Spinal cord (tissue), 10 donors: ENCODE data around the gene PNRC1. TPM values are rescaled to one million over a fixed set of nuclear protein-coding genes. Genes with fewer than 3 reads are reported as not detected.
"Not testable (repeated sequence)": the region's sequence is repeated elsewhere in the genome, so short reads cannot be mapped to it uniquely, and the experiment has no call there.

Source experiments
- DNase-seq, 6 donors: peaks; one replicate each; pipeline versions ENCODE4 v3.0.0 to v3.0.0-alpha.2; 2013 to 2015; ENCODE audit warnings: low spot score in 6 of 6, low read depth in 4 of 6
- H3K27ac ChIP-seq: one replicate; pipeline ENCODE4 v1.5.1; 2013; ENCODE audit warnings: low read depth, low read length, control low read depth
- H3K27me3 ChIP-seq: one replicate; pipeline ENCODE4 v1.6.1; 2013; ENCODE audit warnings: low read length; ENCODE audit not compliant: control insufficient read depth, insufficient read depth
- H3K36me3 ChIP-seq: one replicate; pipeline ENCODE4 v1.6.1; 2013; ENCODE audit warnings: low read length; ENCODE audit not compliant: control insufficient read depth, insufficient read depth
- H3K4me1 ChIP-seq: one replicate; pipeline ENCODE4 v1.6.1; 2013; ENCODE audit warnings: low read length; ENCODE audit not compliant: control insufficient read depth, insufficient read depth
- H3K4me3 ChIP-seq: one replicate; pipeline ENCODE4 v1.5.1; 2013; ENCODE audit warnings: low read depth, low read length, control low read depth
- H3K9me3 ChIP-seq: one replicate; pipeline ENCODE4 v1.6.1; 2013; ENCODE audit warnings: low read length; ENCODE audit not compliant: control insufficient read depth, insufficient read depth
- WGBS: methylation state at CpG from one replicate; pipeline ENCODE4 v1.1.5; 2013; ENCODE audit warnings: missing lambda C conversion rate; ENCODE audit not compliant: insufficient coverage; 5-methylcytosine and 5-hydroxymethylcytosine counted together
- long read RNA-seq, 4 donors: transcript quantifications; one replicate each; lab custom pipeline, GENCODE V29; 2026
- polyA plus RNA-seq, 2 donors: library from polyadenylated mRNA; unstranded; fragments of 120-200 nt; gene quantifications; one replicate each; pipeline ENCODE4 v1.2.1, GENCODE V29; 2013; ENCODE audit not compliant: insufficient read length in 2 of 2
- total RNA-seq, 2 donors: library from RNA; depleted of rRNA in 1 of 2; stranded (reverse); fragments of 120-200 nt in 1 of 2; fragments of >200 nt in 1 of 2; gene quantifications; one replicate each; pipeline versions ENCODE4 v1.2.3 to v1.2.4, GENCODE V29; 2013 to 2014
- donor health status: healthy.

The PNRC1 gene
- 100 to 1,000 TPM; 101 to 121 TPM for total RNA-seq
- 10 to 100 TPM; 71.0 to 80.4 TPM for polyA plus RNA-seq
- long read RNA-seq, donor 1, transcript PNRC1-201 (2 exons, 2,065 nt) = major isoform, 33 of 43 reads
- long read RNA-seq, donor 1, partial matches to known transcripts = 8 of 43 reads
- long read RNA-seq, donor 1, other reads (novel, unspliced or antisense) = 0 of 43 reads
- long read RNA-seq, donor 2, transcript PNRC1-201 (2 exons, 2,065 nt) = major isoform, 22 of 22 reads
- long read RNA-seq, donor 2, partial matches to known transcripts = 0 of 22 reads
- long read RNA-seq, donor 2, other reads (novel, unspliced or antisense) = 0 of 22 reads
- long read RNA-seq, donor 3, transcript PNRC1-201 (2 exons, 2,065 nt) = major isoform, 24 of 29 reads
- long read RNA-seq, donor 3, partial matches to known transcripts = 5 of 29 reads
- long read RNA-seq, donor 3, other reads (novel, unspliced or antisense) = 0 of 29 reads
- long read RNA-seq, donor 4, transcript PNRC1-201 (2 exons, 2,065 nt) = major isoform, 81 of 82 reads
- long read RNA-seq, donor 4, partial matches to known transcripts = 0 of 82 reads
- long read RNA-seq, donor 4, other reads (novel, unspliced or antisense) = 0 of 82 reads

- Histone ChIP-seq H3K9me3 (no peaks in the 10 kb centered on the region), H3K27me3 (no peaks in the 10 kb centered on the region), H3K4me1 (peaks cover 9% of the 10 kb centered on the region), H3K4me3 (peak within 1 kb of the TSS; percentile 99), H3K36me3 (peaks cover 7% of the 10 kb centered on the region), H3K27ac (peak within 1 kb of the TSS; percentile 100)
- WGBS = 0% methylated on average over 54 of the region's 63 CpGs
- DNase-seq = peak; percentile 95 to 100 (median 99)
Measured at GRCh38 chr6:89080281-89081128, at the start of gene PNRC1. Gene PNRC1 (plus strand): TSS chr6:89080751. CDS start chr6:89080895, 144 bp downstream.

DNA sequence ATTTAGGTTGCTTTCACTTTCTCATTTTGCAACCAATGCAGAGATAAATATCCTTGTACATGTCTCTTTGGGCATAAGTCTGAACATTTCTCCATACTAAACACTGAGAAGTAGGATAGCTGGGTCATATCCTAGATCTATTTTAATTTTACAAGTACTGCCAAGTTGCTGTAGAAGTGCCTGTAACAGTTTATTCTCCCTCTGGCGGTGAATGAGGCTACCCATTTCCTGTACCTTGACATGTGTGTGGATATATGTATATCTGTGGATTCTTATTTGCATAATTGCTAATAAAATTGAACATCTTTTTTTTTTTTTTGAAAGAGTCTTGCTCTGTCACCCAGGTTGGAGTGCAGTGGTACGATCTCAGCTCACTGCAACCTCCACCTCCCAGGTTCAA lies 48.0 kb upstream of the PNRC1 start:
- peak in 1 of 6 donors; percentile 23 for DNase-seq
- Histone ChIP-seq H3K4me1 (peaks cover 9% of the 10 kb centered on the region), H3K9me3 (peaks cover under 1% of the 10 kb centered on the region), H3K36me3 (no peaks in the 10 kb centered on the region), H3K27ac (no peak overlapping the region), H3K4me3 (no peak overlapping the region), H3K27me3 (no peaks in the 10 kb centered on the region)
- no CpG with 5 or more reads among the region's 2 CpGs for WGBS

DNA sequence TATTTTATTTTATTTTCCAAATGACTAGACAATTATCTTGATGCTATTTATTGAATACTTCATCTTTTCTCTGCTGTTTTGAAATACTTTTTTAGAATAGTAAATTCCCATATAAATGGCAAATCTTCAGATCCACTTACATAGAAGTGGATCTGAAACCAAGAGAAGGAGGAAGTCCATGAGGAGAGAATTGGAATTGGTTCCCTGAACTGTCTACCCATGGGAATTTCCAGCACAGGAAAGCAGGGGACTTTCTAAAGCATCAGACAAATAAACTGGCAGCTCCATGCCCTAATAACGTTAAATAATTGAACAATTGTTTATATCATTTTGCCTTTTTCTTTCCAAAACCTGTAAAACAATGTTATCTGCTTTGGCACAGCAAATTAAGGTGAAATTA lies 47.1 kb upstream of the PNRC1 start:
- H3K27me3 ChIP-seq = no peaks in the 10 kb centered on the region
- no peak overlapping the region for H3K27ac ChIP-seq
- H3K4me3 ChIP-seq = no peak overlapping the region
- H3K9me3 ChIP-seq = peaks cover 2% of the 10 kb centered on the region
- no peak for DNase-seq
- peaks cover 9% of the 10 kb centered on the region for H3K4me1 ChIP-seq
- WGBS = no CpG with 5 or more reads among the region's 1 CpG
- H3K36me3 ChIP-seq = no peaks in the 10 kb centered on the region

GRCh38 chr6:89034116-89034515 lies 46.4 kb upstream of the PNRC1 start:
- H3K9me3 ChIP-seq, H3K4me3 ChIP-seq, H3K27me3 ChIP-seq, H3K36me3 ChIP-seq, H3K4me1 ChIP-seq, DNase-seq, H3K27ac ChIP-seq: not testable (repeated sequence)
- no CpG with 5 or more reads among the region's 4 CpGs for WGBS

DNA sequence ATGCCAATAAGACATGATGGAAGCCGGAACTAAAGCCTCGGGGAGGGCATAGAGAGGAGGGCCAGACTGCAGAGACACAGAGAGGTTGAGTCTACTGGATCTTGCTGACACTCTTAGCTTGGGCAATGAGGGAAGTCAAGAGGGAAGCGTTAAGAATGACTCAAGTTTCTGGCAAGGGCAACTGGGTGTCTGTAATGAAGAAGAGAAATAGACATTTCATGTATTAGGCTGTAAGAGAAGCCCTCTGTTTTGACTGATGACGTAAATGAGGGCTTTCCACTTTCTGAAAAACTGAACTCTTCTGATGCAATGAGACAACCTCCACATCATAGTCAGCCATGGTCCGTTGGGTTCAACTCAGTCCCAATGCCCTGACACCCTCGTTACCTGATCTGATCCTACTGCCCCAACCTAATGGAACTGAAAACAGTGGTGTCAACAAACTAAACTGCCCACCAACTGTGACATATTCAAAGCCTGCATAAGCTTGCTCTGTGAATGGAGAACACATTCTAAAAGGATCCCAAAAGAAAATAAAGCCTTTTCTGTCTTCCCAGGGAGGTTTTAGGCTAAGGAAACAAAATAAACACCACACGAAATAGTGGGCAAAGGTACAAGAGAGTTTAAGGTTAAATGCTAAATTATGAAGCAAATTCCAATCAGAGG lies 45.8 kb upstream of the PNRC1 start:
- peaks cover 9% of the 10 kb centered on the region for H3K4me1 ChIP-seq
- H3K9me3 ChIP-seq = peaks cover 2% of the 10 kb centered on the region
- H3K4me3 ChIP-seq = no peak overlapping the region
- no peaks in the 10 kb centered on the region for H3K27me3 ChIP-seq
- H3K27ac ChIP-seq = peak overlapping the region; percentile 43
- peak in 1 of 6 donors; percentile 25 for DNase-seq
- H3K36me3 ChIP-seq = no peaks in the 10 kb centered on the region
- 69% methylated on average over 6 of the region's 7 CpGs for WGBS

DNA sequence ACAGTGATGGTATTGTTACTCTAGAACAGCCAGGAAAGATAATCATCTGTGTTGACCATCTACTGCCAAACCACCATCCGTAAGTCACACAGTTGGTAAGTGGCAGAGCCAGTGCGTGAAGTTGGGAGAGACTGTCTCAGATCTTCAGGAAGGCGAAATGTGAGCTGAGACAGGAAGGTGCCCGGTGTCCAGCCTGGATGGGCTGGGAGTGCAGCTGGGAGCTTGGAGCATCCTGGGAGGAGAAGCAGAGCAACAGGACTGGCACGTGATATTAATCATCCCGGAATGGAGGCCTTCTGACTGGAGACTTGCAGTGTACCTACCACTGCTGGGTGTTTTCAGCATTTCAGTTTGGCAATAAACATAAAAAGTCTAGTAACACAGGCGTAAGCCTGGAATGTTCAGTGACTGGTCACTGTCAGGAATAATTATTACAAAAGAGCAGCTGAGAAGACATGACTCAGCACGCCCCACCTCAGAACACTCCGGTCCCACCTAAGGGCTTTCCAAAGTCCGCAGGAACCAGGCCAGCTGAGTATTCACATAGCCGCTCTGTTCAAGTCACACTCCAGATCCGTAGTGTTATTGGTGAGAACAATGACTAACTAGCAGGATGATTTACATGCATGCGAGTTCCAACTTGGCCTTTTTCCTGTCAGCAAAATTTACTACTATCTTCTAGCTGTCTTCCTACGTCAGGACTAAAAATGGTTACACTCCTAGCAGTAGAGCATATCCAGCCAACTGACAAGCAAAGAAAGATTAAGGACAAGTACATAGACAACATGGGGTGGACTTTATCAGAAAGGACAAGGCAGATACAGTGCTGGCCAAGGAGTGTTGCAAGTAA lies 45.1 kb upstream of the PNRC1 start:
- Histone ChIP-seq H3K27ac (peak overlapping the region; percentile 43), H3K4me1 (peaks cover 9% of the 10 kb centered on the region), H3K27me3 (no peaks in the 10 kb centered on the region), H3K36me3 (no peaks in the 10 kb centered on the region), H3K4me3 (no peak overlapping the region), H3K9me3 (peaks cover 2% of the 10 kb centered on the region)
- peak in 2 of 6 donors; percentile 44 to 76 for DNase-seq
- 52% methylated on average over 10 of the region's 14 CpGs for WGBS

- peak in 1 of 6 donors; percentile 56 for DNase-seq
- no peak overlapping the region for H3K27ac ChIP-seq
Measured at GRCh38 chr6:89037141-89037900, 43.2 kb upstream of the PNRC1 start.

GRCh38 chr6:89037901-89038293 lies 42.7 kb upstream of the PNRC1 start:
- H3K27me3 ChIP-seq, H3K4me1 ChIP-seq, DNase-seq, H3K9me3 ChIP-seq, H3K27ac ChIP-seq, H3K4me3 ChIP-seq, H3K36me3 ChIP-seq: not testable (repeated sequence)

More at GRCh38 chr6:89037141-89037900, 43.2 kb upstream of the PNRC1 start:
- H3K36me3 ChIP-seq = no peaks in the 10 kb centered on the region
- peaks cover 9% of the 10 kb centered on the region for H3K4me1 ChIP-seq
- peaks cover 2% of the 10 kb centered on the region for H3K9me3 ChIP-seq
- H3K27me3 ChIP-seq = no peaks in the 10 kb centered on the region
- H3K4me3 ChIP-seq = no peak overlapping the region
- 67% methylated on average over 5 of the region's 5 CpGs for WGBS
